ENCODE results near the gene DLGAP4. TPM values are rescaled to one million over a fixed set of nuclear protein-coding genes. Genes with fewer than 3 reads are reported as not detected.
A peak's percentile ranks its signal among the peaks of the same experiment; 100 is the strongest.

DLGAP4 gene
- total and polyA plus RNA-seq, 2 of the 13 experiments (the other 11 are each of a cell fraction or from before 2014, with no cell fraction given) = 15.2 to 26.7 TPM

DNA sequence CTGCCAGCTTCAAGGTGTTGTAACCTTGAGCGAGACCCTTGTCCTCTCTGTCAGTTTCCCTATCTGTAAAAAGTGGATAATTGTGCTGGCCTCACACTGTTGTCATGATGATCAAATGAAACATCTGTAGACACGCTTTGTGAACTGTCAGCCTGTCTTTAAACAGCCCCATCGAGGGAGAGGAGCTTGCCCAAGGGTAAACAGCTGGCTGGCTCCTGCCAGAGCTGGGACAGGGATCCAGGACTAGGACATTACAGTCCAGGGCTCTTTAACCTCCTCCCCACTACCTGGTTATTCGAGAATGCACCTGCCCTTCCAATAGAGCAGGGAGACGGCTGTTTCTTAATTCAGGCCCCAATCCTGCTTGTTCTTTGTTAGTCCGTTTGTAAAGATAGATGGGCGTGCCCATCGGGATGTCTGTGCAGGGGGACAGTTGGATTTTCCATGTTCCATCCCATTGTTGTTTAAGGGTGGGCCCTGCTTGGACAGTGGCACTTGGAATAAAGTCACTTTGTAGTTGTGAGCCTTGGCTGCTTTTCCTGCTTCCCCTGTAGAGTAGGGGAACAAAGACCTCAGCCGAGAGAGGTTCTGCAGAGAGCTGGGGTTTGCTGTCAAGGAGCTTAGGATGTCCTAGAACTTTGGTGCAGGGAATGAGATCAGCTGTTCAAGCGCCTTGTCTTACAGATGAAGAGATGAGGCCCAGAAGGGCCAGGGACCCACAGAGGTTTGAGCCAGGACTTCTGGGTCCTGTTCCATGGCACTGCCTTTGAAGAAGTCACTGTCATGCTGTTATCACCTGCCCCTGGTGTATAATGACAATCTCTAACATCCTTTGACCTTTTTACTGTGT, 157.3 kb downstream of the DLGAP4 start (continued):
- no peak for TF ChIP-seq XRCC5 (optimal IDR thresholded peaks at IDR 0.05; ENCODE audit: low read length)
- no peak for TF ChIP-seq ZNF562 (CRISPR knock-in tag; IDR thresholded peaks at IDR 0.05; ENCODE audit: borderline replicate concordance)
- TF ChIP-seq, protein P1, sequence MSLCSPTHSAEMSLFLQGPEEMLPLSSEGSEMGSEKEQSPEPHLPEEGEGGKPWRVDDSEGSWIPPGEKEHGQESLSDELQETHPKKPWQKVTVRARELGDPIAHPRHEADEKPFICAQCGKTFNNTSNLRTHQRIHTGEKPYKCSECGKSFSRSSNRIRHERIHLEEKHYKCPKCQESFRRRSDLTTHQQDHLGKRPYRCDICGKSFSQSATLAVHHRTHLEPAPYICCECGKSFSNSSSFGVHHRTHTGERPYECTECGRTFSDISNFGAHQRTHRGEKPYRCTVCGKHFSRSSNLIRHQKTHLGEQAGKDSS (CRISPR knock-in tag; IDR thresholded peaks at IDR 0.05; ENCODE audit: borderline replicate concordance, low read depth) = peak; percentile 47; the same call in 1 of the 2 replicates
- no peak for TF ChIP-seq ZMYM2 (CRISPR knock-in tag; IDR thresholded peaks at IDR 0.05)
- TF ChIP-seq ZEB1 (IDR thresholded peaks at IDR 0.05; ENCODE audit: insufficient replicate concordance, low read depth) = no peak
- TF ChIP-seq, protein P2, sequence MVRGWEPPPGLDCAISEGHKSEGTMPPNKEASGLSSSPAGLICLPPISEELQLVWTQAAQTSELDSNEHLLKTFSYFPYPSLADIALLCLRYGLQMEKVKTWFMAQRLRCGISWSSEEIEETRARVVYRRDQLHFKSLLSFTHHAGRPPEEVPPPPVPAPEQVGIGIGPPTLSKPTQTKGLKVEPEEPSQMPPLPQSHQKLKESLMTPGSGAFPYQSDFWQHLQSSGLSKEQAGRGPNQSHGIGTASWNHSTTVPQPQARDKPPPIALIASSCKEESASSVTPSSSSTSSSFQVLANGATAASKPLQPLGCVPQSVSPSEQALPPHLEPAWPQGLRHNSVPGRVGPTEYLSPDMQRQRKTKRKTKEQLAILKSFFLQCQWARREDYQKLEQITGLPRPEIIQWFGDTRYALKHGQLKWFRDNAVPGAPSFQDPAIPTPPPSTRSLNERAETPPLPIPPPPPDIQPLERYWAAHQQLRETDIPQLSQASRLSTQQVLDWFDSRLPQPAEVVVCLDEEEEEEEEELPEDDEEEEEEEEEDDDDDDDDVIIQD (CRISPR knock-in tag; IDR thresholded peaks at IDR 0.05; ENCODE audit: low read depth) = no peak
- peak; percentile 14; the same call in 1 of the 2 replicates for TF ChIP-seq MEIS2 (CRISPR knock-in tag; IDR thresholded peaks at IDR 0.05)
- TF ChIP-seq ZNF20 (CRISPR knock-in tag; IDR thresholded peaks at IDR 0.05) = no peak
- no peak for TF ChIP-seq ZNF256 (CRISPR knock-in tag; conservative IDR thresholded peaks at IDR 0.05)
- no peak for TF ChIP-seq RELA (CRISPR knock-in tag; IDR thresholded peaks at IDR 0.05)
- no peak for TF ChIP-seq ZNF260 (CRISPR knock-in tag; IDR thresholded peaks at IDR 0.05; ENCODE audit: borderline replicate concordance, low read depth)
- no peak for TF ChIP-seq ZNF724P (CRISPR knock-in tag; IDR thresholded peaks at IDR 0.05; ENCODE audit: borderline replicate concordance)
- no peak for TF ChIP-seq ZNF501 (CRISPR knock-in tag; IDR thresholded peaks at IDR 0.05)
- TF ChIP-seq ZNF652 (CRISPR knock-in tag; IDR thresholded peaks at IDR 0.05; ENCODE audit: borderline replicate concordance, low read depth) = no peak
- TF ChIP-seq REXO4 (CRISPR knock-in tag; IDR thresholded peaks at IDR 0.05; ENCODE audit: borderline replicate concordance) = no peak
- TF ChIP-seq ZNF850 (CRISPR knock-in tag; conservative IDR thresholded peaks at IDR 0.05) = no peak
- no peak for TF ChIP-seq ZBTB38 (CRISPR knock-in tag; IDR thresholded peaks at IDR 0.05)
- no peak for TF ChIP-seq HNRNPLL (IDR thresholded peaks at IDR 0.05; ENCODE audit: low read depth, low read length, poor library complexity, severe bottlenecking)
- no peak for TF ChIP-seq ZFAT (CRISPR knock-in tag; conservative IDR thresholded peaks at IDR 0.05)

All from HepG2 (cell line).